Activated CD4-positive, CD25-positive, alpha-beta regulatory T cell treated with anti-CD3 and anti-CD28 coated beads, Interleukin-2, amount 50 U/mL, for 24 hours (primary cell): ENCODE data around the gene RTN4RL1.

Source experiments
- ATAC-seq, 2 donors: fragments of 150-1000 bp; cut with Tn5 transposase; one replicate each; pipeline ENCODE4 v1.10.0; 2021; ENCODE audit warnings: mild to moderate bottlenecking in 1 of 2, moderate library complexity in 1 of 2

The RTN4RL1 gene

GRCh38 chr17:2043785-2044184 is 18.7 kb upstream of the RTN4RL1 start:
- ATAC-seq, result no peak

- no peak for ATAC-seq
Measured at GRCh38 chr17:2042933-2043332, 17.8 kb upstream of the RTN4RL1 start.

- ATAC-seq, result no peak
Measured at GRCh38 chr17:2042390-2042847, 17.3 kb upstream of the RTN4RL1 start.

GRCh38 chr17:2041561-2042389 is 16.6 kb upstream of the RTN4RL1 start, which contains the start of gene OVCA2:
Gene OVCA2, plus strand, starts transcription at chr17:2042022. Its CDS starts 26 bp downstream, at chr17:2042048.
- peak; percentile 95 for ATAC-seq

- ATAC-seq, result no peak
Measured at GRCh38 chr17:2040942-2041560, 15.9 kb upstream of the RTN4RL1 start.

GRCh38 chr17:2040219-2040827 is 15.2 kb upstream of the RTN4RL1 start:
- no peak for ATAC-seq

- no peak for ATAC-seq
Measured at GRCh38 chr17:2037155-2037554, 12.0 kb upstream of the RTN4RL1 start.

GRCh38 chr17:2035541-2036488 is 10.7 kb upstream of the RTN4RL1 start:
- no peak for ATAC-seq

GRCh38 chr17:2034806-2035540 is 9.8 kb upstream of the RTN4RL1 start:
- ATAC-seq, result no peak

- ATAC-seq, result no peak
Measured at GRCh38 chr17:2034157-2034556, 9.0 kb upstream of the RTN4RL1 start.

- ATAC-seq, result no peak
Measured at GRCh38 chr17:2033153-2033552, 8.0 kb upstream of the RTN4RL1 start.

- ATAC-seq, result peak; percentile 7 to 17
Measured at GRCh38 chr17:2030779-2031163, 5.6 kb upstream of the RTN4RL1 start.

GRCh38 chr17:2029911-2030778 is 5.0 kb upstream of the RTN4RL1 start, which contains the start of gene DPH1:
Gene DPH1, plus strand, starts transcription at chr17:2030153. Its CDS starts 17 bp downstream, at chr17:2030170.
- peak; percentile 89 to 90 for ATAC-seq

- ATAC-seq, result no peak
Measured at GRCh38 chr17:2028737-2029136, 3.6 kb upstream of the RTN4RL1 start.

GRCh38 chr17:2028234-2028614 is 3.1 kb upstream of the RTN4RL1 start:
- no peak for ATAC-seq

GRCh38 chr17:2027528-2028233 is 2.5 kb upstream of the RTN4RL1 start:
- no peak for ATAC-seq

GRCh38 chr17:2025622-2026309 is 632 bp upstream of the RTN4RL1 start:
- ATAC-seq, result no peak

GRCh38 chr17:2024572-2025219 is 438 bp downstream of the RTN4RL1 start:
- ATAC-seq, result no peak
